SJSA1 (cell line): ENCODE data around the gene PRR20C. TPM values are rescaled to one million over a fixed set of nuclear protein-coding genes. Genes with fewer than 3 reads are reported as not detected.

ENCODE experiments used
- total RNA-seq: library from RNA; depleted of rRNA; stranded (reverse); fragments of >200 nt; shearing (Covaris generic); gene quantifications from 2 replicates; pipeline ENCODE4 v1.2.3, GENCODE V29; 2014; rRNA removed

The PRR20C gene
- total RNA-seq, 1 experiment from 2014 or later: not detected

Other genes starting within 250 kb of the PRR20C start
- not detected in 2 replicates for gene PRR20A, start 13.1 kb upstream of the PRR20C start, total RNA-seq
- not detected in 2 replicates for gene PRR20B, start 6.6 kb upstream of the PRR20C start, total RNA-seq
- gene PRR20D, start 6.6 kb downstream of the PRR20C start, total RNA-seq: not detected in 2 replicates
- not detected in 2 replicates for gene PRR20E, start 13.1 kb downstream of the PRR20C start, total RNA-seq